GM23248 (cell line): ENCODE results near the gene XPO6. TPM values are rescaled to one million over a fixed set of nuclear protein-coding genes. Genes with fewer than 3 reads are reported as not detected.
A peak's percentile ranks its signal among the peaks of the same experiment; 100 is the strongest.

Experiments
- DNase-seq: peaks from one replicate; pipeline ENCODE4 v3.0.0-alpha.2; 2015
- H2AFZ ChIP-seq: fragments of 200-600 bp; sonication (generic); 2 replicates; pipeline ENCODE4 v1.6.1; 2016; ENCODE audit warnings: antibody characterized with exemption
- H3F3A ChIP-seq: fragments of 200-600 bp; sonication (generic); 2 replicates; pipeline ENCODE4 v1.6.1; 2016; ENCODE audit warnings: mild to moderate bottlenecking, antibody characterized with exemption, mixed run types; ENCODE audit not compliant: insufficient read depth
- H3K27ac ChIP-seq: fragments of 200-600 bp; sonication (generic); 2 replicates; pipeline ENCODE4 v1.5.1; 2016; ENCODE audit warnings: mild to moderate bottlenecking
- H3K27me3 ChIP-seq: fragments of 200-600 bp; sonication (generic); replicated peaks from 2 replicates; pipeline ENCODE4 v1.6.1; 2016; ENCODE audit warnings: mild to moderate bottlenecking; ENCODE audit not compliant: insufficient read depth
- H3K36me3 ChIP-seq: fragments of 200-600 bp; sonication (generic); 2 replicates; pipeline ENCODE4 v1.6.1; 2016; ENCODE audit warnings: low read depth, mild to moderate bottlenecking
- H3K4me1 ChIP-seq: fragments of 200-600 bp; sonication (generic); 2 replicates; pipeline ENCODE4 v1.6.1; 2016; ENCODE audit warnings: mild to moderate bottlenecking; ENCODE audit not compliant: insufficient read depth
- H3K4me2 ChIP-seq: fragments of 200-600 bp; sonication (generic); one replicate; pipeline ENCODE4 v1.6.1; 2016; ENCODE audit warnings: mild to moderate bottlenecking; ENCODE audit not compliant: unreplicated experiment
- H3K4me3 ChIP-seq: fragments of 200-600 bp; sonication (generic); 2 replicates; pipeline ENCODE4 v1.5.1; 2016; ENCODE audit warnings: mild to moderate bottlenecking
- H3K79me2 ChIP-seq: fragments of 200-600 bp; sonication (generic); 2 replicates; pipeline ENCODE4 v1.6.1; 2016; ENCODE audit warnings: mild to moderate bottlenecking; ENCODE audit not compliant: insufficient read depth
- H3K9ac ChIP-seq: fragments of 200-600 bp; sonication (generic); 2 replicates; pipeline ENCODE4 v1.6.1; 2016; ENCODE audit warnings: mild to moderate bottlenecking
- H3K9me2 ChIP-seq: fragments of 200-600 bp; sonication (generic); 2 replicates; pipeline ENCODE4 v1.6.1; 2016; ENCODE audit warnings: mixed run types, mild to moderate bottlenecking, moderate library complexity; ENCODE audit not compliant: insufficient read depth
- H3K9me3 ChIP-seq: fragments of 200-600 bp; sonication (generic); one replicate; pipeline ENCODE4 v1.6.1; 2017; ENCODE audit warnings: low read depth
- H4K20me1 ChIP-seq: fragments of 200-600 bp; sonication (generic); 2 replicates; pipeline ENCODE4 v1.6.0; 2016; ENCODE audit not compliant: insufficient read depth
- EZH2 ChIP-seq: fragments of 200-600 bp; sonication (generic); IDR thresholded peaks from 2 replicates; pipeline ENCODE4 v1.6.1; 2018; ENCODE audit warnings: antibody characterized with exemption, mild to moderate bottlenecking; ENCODE audit not compliant: insufficient read depth, poor library complexity, severe bottlenecking
- EZH2phosphoT487 ChIP-seq: fragments of 200-600 bp; sonication (generic); IDR thresholded peaks from 2 replicates; pipeline ENCODE4 v1.6.1; 2018; ENCODE audit warnings: antibody characterized with exemption, moderate library complexity, mild to moderate bottlenecking, low read depth; ENCODE audit not compliant: insufficient read depth
- WGBS, 2 experiments: methylation state at CpG; one replicate each; pipeline ENCODE4 v1.1.6; 2015 to 2017; ENCODE audit warnings: low lambda C conversion rate in 2 of 2, low coverage in 1 of 2; ENCODE audit errors: missing lambda C conversion rate in 2 of 2; 5-methylcytosine and 5-hydroxymethylcytosine counted together
- in situ Hi-C: fragments of 300-500 bp; cut with MboI; formaldehyde crosslinking; loops from 2 replicates; pipeline ENCODE4 v1.15.0; 2020
- polyA plus RNA-seq: library from polyadenylated mRNA; unstranded; fragments of >200 nt; fragmentation: Nextera tagmentation; extraction: Ambion mirVana; gene quantifications from 2 replicates; pipeline ENCODE4 v1.2.1, GENCODE V29; 2016
- total RNA-seq: library from RNA; depleted of rRNA; stranded (reverse); fragments of >200 nt; shearing (Covaris generic); gene quantifications from 2 replicates; pipeline ENCODE4 v1.2.3, GENCODE V29; 2014

The XPO6 gene
- total and polyA plus RNA-seq, 2 experiments from 2014 or later: 50.7 to 118 TPM

DNA sequence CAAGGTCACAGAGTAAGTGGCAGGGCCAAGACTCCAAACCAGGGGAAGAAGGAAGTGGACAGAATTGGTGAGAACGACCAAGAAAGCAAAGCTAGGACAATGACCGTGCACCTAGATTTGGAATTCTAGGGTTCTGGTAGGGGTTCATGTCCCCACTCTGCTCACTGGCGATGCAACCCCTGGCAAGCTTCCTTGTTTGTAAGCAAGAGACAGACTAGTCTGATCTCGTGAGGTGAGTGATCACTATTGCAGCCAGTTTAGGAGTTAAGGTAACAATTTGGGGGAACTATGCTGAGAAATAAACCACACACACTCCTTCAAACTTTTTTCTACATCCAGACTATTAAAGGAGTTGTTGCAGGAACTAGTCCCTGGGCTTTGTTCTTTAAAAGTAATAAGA, 48.1 kb downstream of the XPO6 start:
- peaks cover 16% of the 10 kb centered on the region; the same call in 1 of the 2 replicates for H3K4me1 ChIP-seq
- H3K79me2 ChIP-seq: peaks cover 97% of the 10 kb centered on the region
- no peaks in the 10 kb centered on the region for H3K9me3 ChIP-seq
- in situ Hi-C loops: no loop called here
- H3K9ac ChIP-seq: no peak overlapping the region
- H2AFZ ChIP-seq: no peak overlapping the region
- H3K27ac ChIP-seq: peak overlapping the region; percentile 44
- H3K36me3 ChIP-seq: peaks cover 41% of the 10 kb centered on the region
- no peak for DNase-seq
- peaks cover 4% of the 10 kb centered on the region; the same call in 1 of the 2 replicates for H4K20me1 ChIP-seq
- no peaks in the 10 kb centered on the region for H3K27me3 ChIP-seq
- H3F3A ChIP-seq: peaks cover 33% of the 10 kb centered on the region
- no peak overlapping the region for H3K4me3 ChIP-seq
- TF ChIP-seq EZH2phosphoT487 (no peak), EZH2 (no peak)
- H3K4me2 ChIP-seq: no peak overlapping the region
- H3K9me2 ChIP-seq: no peaks in the 10 kb centered on the region
- 95 to 98% methylated on average over 4 of the region's 4 CpGs for WGBS, 2 experiments

DNA sequence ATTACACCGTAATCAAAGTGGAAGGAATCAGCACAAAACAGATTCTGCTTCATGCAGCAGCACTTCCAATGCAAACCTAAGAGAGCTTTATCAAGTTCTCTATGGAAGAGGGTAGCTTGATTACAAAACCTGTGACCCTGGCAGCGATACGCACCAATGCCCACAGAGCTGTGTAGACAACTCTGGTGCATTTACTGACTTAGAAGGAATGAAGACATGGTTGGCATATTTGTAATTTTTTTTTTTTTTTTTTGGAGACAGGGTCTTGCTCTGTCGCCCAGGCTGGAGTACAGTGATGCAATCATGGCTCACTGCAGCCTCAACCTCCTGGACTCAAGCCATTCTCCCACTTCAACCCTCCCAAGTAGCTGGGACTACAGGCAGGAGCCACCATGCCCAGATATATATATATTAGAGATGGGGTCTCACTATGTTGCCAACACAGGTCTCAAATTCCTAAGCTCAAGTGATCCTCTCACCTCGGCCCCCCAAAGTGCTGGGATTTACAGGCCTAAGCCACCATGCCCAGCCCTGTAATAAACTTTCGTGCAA, 49.4 kb downstream of the XPO6 start:
- no peaks in the 10 kb centered on the region for H3K9me3 ChIP-seq
- H3K36me3 ChIP-seq: peaks cover 37% of the 10 kb centered on the region
- no peak overlapping the region for H3K27ac ChIP-seq
- H3K4me3 ChIP-seq: no peak overlapping the region
- peaks cover 33% of the 10 kb centered on the region for H3F3A ChIP-seq
- H3K27me3 ChIP-seq: no peaks in the 10 kb centered on the region
- H3K4me2 ChIP-seq: no peak overlapping the region
- H3K9me2 ChIP-seq: no peaks in the 10 kb centered on the region
- 84 to 85% methylated on average over 6 of the region's 6 CpGs for WGBS, 2 experiments
- TF ChIP-seq EZH2phosphoT487 (no peak), EZH2 (no peak)
- peaks cover 98% of the 10 kb centered on the region for H3K79me2 ChIP-seq
- DNase-seq: no peak
- no peak overlapping the region for H2AFZ ChIP-seq
- H4K20me1 ChIP-seq: peaks cover 4% of the 10 kb centered on the region; the same call in 1 of the 2 replicates
- in situ Hi-C loops: no loop called here
- H3K4me1 ChIP-seq: peaks cover 26% of the 10 kb centered on the region; the same call in 1 of the 2 replicates
- no peak overlapping the region for H3K9ac ChIP-seq

GRCh38 chr16:28161626-28162025, 50.1 kb downstream of the XPO6 start:
- Histone ChIP-seq H3K9ac (no peak overlapping the region), H3K27me3 (no peaks in the 10 kb centered on the region), H3K4me3 (no peak overlapping the region), H3K4me2 (no peak overlapping the region), H4K20me1 (peaks cover 4% of the 10 kb centered on the region; the same call in 1 of the 2 replicates), H2AFZ (no peak overlapping the region), H3K4me1 (peaks cover 26% of the 10 kb centered on the region; the same call in 1 of the 2 replicates), H3K79me2 (peaks cover 98% of the 10 kb centered on the region), H3K36me3 (peaks cover 32% of the 10 kb centered on the region), H3K9me2 (no peaks in the 10 kb centered on the region), H3K27ac (no peak overlapping the region), H3F3A (peaks cover 33% of the 10 kb centered on the region), H3K9me3 (no peaks in the 10 kb centered on the region)
- DNase-seq: peak; percentile 28
- TF ChIP-seq EZH2: no peak
- TF ChIP-seq EZH2phosphoT487: no peak
- in situ Hi-C loops: no loop called here

GRCh38 chr16:28158136-28158535, 53.6 kb downstream of the XPO6 start:
- no peak for TF ChIP-seq EZH2
- TF ChIP-seq EZH2phosphoT487: no peak
- Histone ChIP-seq H3K79me2 (peaks cover 97% of the 10 kb centered on the region), H2AFZ (no peak overlapping the region), H3F3A (peaks cover 18% of the 10 kb centered on the region; the same call in 1 of the 2 replicates), H3K9ac (peak overlapping the region; percentile 19), H3K36me3 (peaks cover 26% of the 10 kb centered on the region), H3K27ac (peak overlapping the region; percentile 47), H4K20me1 (peaks cover 4% of the 10 kb centered on the region; the same call in 1 of the 2 replicates), H3K27me3 (no peaks in the 10 kb centered on the region), H3K9me3 (no peaks in the 10 kb centered on the region), H3K4me1 (peaks cover 18% of the 10 kb centered on the region; the same call in 1 of the 2 replicates), H3K4me3 (0 out of 2 replicates have a peak overlapping the region, but pooled peaks have one; percentile 18), H3K4me2 (peak overlapping the region; percentile 73), H3K9me2 (no peaks in the 10 kb centered on the region)
- WGBS, 2 experiments: 32 to 36% methylated on average over 1 of the region's 1 CpG
- in situ Hi-C loops: no loop called here
- peak; percentile 59 for DNase-seq
